ENCODE measurements around the gene SLAMF6.
"Not testable (repeated sequence)": the region's sequence is repeated elsewhere in the genome, so short reads cannot be mapped to it uniquely, and the experiment has no call there.

Gene SLAMF6

DNA sequence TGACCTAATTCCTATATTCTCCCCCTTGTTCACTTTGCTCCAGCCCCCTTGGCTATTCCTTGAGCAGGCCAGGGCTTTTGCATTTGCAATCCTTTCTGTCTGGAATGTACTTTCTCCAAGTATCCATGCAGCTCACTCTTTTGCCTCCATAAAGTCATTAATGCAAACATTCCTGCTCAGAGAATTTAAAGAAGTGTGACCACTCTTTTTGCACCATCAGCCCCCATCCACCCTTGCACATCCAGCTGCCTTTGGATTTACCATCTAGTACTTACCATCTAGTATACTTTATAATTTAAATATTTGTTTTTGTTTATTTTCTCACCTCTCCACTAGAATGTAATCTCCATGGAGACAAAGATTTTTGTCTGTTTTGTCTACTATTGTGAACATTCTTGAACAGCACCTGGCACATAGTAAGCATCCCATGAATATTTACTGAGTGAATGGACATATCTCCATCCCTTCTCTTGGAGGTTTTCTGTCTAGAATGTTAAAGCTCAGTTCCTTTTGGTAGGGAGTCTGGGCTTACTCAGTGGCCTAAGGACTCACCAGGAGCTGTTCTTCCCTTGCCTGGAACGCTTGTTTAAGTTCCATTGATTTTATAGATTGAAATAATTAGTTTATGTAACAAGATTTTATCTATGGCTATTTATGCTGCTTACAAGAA, 22.6 kb downstream of the SLAMF6 start:
- DNase-seq, result no peak

DNA sequence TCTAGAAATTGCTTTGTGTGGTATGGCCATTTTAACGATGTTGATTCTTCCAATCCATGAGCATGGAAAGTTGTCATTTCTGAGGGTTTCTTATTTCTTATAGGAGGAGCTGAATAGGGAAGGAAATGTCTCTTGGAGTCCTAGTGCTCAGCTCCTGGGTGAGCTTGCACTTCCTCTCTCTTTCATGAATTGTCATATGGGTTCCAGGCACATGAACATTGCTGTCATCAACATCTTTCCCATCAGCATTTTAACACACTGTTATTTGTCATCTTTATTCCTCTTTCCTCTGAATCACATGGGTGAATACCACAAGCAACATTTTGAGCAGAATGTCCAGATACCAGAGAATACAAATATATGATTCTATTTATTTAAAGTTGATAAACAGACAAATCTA, 23.4 kb downstream of the SLAMF6 start:
- DNase-seq, result no peak

DNA sequence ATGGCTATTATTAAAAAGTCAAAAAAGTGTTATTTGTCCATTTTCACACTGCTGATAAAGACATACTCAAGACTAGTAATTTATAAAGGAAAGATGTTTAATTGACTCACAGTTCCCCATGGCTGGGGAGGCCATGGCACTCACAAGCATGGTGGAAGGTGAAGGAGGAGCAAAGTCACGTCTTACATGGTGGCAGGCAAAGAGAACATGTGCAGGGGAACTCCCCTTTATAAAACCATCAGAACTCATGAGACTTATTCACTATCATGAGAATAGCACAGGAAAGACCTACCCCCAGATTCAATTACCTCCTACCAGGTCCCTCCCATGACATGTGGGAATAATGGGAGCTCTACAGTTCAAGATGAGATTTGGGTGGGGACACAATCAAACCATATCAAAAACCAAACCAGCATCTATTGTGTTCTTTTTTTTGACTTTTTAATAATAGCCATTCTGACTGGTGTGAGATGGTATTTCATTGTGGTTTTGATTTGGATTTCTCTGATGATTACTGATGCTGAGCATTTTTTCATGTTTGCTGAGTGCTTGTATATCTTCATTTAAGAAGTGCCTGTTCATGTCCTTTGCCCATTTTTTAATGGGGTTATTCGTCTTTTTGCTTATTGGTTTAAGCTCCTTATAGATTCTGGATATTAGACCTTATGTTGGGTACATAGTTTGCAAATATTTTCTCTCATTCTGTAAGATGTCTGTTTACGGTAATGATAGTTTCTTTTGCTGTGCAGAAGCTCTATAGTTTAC, 24.6 kb downstream of the SLAMF6 start:
- not testable (repeated sequence) for DNase-seq

DNA sequence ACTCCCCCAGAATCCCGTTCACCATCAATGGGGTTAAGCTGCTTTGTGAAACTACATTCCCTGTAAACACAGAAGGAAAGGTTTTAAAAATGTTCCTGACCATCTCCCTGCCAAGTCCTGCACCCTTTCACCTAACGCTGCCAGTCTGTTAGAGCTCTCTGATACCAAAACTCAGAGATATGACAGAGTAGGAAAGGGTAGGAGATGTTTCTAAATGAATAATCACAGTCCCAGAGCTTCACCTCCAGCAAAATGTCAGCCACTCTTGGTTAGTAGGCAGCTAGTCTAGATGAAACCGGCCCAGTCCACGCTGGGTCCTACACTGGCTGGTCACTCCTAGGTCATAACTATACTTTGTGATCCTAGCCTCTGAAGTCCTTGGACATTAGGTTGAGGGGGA, 26.7 kb downstream of the SLAMF6 start:
- DNase-seq, result no peak

DNA sequence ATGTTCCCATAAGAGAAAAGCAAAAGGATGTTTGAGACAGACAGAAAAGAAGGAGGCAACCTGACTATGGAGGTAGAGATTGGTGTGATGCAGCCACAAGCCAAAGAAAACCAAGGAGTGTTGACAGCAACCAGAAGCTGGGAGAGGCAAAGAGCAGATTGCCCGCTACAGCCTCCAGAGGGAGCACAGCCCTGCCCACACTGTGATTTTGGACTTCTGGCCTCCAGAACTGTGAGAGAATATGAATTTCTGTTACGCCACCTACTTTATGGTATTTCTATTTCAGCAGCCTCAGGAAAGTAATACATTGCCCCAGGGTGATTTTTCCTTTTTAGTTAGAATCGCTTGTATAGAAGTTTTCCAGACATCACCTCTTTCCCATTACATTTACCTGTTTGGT, 28.4 kb downstream of the SLAMF6 start:
- DNase-seq, result no peak

DNA sequence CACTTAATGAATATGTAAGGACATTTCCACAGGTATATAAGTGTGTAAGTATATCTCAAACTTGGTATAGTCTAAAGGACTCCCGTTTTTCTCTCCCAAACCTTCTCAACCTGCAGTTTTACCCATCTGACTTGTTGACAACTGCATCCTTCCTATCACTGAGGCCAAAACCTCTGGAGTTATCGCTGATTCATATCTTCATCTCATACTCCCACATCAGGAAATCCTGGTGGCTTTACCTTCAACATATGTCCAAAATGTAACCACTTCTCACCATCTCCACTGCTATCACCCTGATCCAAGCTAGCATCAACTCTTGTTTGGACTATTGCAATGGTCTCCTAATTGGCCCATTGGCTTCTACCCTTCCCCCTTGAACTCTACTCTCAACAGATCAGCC, 30.4 kb downstream of the SLAMF6 start:
- no peak for DNase-seq

DNA sequence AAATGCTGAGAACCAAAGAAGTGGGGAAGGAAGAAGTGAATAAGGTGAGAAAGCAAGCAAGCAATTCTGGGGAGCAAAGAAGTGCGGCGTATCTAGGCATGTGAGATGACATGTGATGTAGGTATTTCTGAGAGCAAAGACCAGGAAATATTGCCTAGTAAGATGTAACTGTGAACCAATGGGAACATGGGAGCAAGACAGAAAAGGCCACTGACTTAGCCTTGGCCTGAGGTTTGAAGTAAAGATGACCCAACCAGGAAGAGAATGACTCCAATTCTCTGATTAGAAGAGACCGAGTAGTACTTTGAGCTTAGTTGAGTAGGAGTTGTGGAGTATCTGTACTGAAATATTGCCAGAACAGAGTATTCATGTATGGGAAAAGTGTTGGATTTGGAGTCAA, 31.1 kb downstream of the SLAMF6 start:
- no peak for DNase-seq

DNA sequence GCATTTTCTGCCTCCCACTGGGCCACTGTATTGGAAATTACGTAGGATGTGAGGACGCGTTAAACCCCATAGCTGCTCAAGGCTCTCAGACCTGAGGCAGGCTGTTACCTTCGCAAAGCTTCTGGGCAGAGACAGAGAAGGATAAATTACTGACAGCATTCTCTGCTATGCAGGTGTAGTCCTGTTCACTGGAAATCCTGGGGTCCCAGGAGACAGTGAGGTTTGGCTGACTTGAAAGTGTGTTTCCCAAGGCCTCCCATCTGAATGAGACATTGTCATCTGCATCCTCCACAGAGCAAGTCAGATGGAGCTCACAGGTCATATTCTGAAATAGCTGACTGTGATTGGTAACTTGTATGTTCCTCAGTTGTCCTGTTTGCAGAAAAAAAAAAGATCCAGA, 32.0 kb downstream of the SLAMF6 start:
- DNase-seq, result no peak

DNA sequence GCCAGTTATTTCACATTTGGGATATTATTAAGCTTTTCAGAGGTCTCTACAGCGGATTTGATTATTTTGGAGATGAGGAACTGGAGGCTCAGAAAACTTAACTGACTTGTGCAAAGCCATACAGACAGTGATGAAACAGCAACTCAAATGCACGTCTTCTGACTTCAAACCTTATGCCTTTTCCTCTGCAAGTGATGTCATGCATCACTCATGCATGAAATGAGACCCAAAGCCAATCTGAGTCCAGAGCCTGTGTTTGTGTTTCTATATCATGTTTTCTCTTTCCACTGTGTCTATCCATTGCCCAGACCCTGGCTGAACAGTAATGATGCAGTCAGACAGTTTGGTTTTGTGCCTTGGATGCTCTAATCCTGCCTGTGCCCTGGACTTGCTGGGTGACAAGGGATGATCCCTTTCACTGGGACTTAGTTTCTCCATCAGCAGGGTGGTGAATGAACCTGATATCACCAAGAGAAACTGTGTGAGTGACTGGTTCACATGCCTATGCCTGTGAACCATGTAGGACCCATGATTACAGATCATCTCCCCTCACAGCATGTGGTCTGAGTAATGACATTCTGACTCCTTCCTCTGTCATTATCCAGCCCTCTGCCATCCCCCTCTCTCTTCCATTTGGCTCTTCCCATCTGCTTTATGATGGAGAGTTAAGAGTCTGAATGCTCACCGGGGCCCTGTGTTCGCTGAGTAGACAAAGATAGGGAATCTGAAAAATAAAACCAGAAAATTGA, 33.4 kb downstream of the SLAMF6 start:
- peak; percentile 22 for DNase-seq

DNA sequence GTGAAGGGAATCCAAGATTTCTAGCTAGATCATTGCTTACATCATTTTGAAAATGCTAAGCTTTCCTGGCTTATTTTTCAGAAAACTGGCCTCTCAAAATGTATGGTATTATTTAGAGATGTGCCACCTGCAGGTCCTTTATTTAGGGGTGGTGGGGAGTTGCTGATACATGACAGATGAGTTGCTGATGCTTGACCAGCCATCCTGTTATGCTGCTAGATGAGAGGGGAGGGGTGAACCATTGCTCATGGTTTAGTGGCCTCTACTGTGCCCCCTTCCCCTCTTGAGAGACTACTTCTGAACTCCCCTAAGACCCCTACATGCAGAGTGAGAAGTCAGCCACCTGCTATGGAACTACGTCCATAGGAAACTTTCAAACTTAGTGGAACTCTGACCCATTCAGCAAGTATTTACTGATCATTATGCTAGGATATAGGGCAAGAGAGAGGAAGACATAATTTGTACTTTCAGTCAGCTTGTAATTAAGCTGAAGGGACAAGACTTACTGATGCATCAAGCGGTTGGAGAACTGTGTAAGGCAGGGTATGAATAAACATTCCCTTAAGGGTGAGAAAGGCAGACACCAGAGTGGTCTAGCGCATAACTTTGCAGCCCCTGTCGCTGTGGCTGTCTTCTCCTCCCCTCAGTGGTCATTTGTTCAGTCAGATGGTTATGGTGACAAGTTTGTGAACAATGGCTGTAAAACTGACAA, 34.6 kb downstream of the SLAMF6 start:
- no peak for DNase-seq

DNA sequence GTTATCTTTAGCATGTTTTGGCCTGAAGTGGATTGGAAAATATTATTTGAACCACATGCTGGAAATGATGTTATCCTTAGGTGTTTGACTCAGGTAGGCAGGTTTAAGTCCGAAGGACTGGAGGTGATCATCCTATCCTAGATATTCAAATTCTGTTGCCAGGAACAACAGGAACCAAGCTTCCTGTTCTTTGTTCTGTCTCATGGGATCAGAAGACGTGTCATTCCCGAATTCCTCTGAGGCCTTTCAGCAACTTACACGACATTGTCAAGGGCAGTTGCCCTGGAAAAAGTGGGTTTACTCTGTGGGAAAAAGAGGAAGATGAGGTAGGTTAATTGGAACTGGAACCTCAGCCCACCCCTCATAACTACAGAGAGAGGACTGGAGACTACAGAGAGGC, 36.6 kb downstream of the SLAMF6 start:
- no peak for DNase-seq

DNA sequence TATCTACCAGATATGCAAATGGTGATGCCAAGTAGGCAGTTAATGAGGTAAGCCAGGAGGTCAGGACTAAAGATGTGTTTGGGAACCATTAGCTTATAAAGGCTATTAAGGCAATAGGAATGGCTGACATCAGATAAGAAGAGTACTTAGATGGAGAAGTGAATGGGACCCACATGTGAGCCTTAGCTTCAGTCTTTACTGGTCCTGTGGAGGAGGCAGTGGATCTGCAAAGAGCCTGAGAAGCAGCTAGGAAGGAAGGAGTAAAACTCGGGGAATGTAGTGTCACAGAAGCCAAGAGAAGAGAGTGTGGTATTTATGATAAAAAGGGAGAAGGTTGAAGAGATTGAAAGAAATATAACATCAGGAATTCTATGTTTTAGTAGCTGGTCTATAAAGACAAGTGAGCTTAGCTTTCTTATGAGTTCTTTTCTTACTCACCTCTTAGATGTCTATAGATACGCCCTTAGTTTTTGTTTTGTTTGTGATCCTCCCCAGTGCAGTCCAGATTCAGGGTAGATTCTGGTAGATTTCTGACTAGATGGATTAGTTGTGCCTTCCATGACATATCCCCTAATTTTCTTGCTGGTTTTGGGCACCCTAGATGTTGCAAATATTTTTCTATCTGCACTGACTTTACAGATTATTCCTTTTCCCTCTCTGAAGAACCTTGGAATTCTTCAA, 39.4 kb downstream of the SLAMF6 start:
- DNase-seq, result no peak

DNA sequence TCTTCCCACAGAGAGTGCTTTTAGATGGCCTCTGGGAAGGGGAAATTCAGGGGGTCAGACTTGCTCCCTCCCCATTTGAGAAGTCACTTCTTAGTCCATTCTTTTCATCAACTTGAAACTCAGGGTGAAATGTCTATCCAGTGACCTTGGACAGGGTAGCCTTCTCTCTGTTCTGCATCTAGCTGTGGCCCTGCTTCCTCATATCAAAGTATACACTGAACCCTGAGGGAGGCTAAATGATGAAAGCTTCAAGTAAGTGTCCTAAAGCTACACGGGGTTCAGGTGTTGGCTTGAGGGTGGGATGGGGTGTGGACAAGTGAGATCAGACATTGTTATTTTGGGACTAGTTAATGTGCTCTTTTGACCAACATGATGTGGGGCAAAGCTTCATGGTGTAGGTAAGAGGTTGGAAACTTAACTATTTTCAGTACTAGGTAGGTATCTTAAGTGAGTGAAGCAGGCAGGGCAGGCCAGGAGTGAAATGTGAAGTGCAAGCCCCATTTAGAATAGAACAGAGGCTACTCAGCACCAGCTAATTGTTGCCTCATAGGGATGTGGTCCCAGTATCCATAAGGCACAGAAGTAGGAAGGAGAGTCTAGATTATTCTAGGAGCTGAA, 41.0 kb downstream of the SLAMF6 start:
- DNase-seq, result no peak

DNA sequence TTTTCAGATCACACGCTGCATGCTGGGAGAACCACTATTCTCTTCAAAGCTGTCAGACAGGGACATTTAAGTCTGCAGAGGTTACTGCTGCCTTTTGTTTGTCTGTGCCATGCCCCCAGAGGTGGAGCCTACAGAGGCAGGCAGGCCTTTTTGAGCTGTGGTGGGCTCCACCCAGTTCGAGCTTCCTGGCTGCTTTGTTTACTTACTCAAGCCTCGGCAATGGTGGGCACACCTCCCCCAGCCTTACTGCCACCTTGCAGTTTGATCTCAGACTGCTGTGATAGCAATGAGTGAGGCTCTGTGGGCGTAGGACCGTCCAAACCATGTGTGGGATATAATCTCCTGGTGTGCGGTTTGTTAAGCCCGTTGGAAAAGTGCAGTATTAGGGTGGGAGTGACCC, 42.3 kb downstream of the SLAMF6 start:
- not testable (repeated sequence) for DNase-seq

DNA sequence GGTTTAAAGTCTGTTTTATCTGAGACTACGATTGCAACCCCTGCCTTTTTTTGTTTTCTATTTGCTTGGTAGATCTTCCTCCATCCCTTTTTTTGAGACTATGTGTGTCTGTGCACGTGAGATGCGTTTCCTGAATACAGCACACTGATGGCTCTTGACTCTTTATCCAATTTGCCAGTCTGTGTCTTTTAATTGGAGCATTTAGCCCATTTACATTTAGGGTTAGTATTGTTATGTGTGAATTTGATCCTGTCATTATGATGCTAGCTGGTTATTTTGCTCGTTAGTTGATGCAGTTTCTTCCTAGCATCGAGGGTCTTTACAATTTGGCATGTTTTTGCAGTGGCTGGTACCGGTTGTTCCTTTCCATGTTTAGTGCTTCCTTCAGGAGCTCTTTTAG, 44.0 kb downstream of the SLAMF6 start:
- DNase-seq, result not testable (repeated sequence)

DNA sequence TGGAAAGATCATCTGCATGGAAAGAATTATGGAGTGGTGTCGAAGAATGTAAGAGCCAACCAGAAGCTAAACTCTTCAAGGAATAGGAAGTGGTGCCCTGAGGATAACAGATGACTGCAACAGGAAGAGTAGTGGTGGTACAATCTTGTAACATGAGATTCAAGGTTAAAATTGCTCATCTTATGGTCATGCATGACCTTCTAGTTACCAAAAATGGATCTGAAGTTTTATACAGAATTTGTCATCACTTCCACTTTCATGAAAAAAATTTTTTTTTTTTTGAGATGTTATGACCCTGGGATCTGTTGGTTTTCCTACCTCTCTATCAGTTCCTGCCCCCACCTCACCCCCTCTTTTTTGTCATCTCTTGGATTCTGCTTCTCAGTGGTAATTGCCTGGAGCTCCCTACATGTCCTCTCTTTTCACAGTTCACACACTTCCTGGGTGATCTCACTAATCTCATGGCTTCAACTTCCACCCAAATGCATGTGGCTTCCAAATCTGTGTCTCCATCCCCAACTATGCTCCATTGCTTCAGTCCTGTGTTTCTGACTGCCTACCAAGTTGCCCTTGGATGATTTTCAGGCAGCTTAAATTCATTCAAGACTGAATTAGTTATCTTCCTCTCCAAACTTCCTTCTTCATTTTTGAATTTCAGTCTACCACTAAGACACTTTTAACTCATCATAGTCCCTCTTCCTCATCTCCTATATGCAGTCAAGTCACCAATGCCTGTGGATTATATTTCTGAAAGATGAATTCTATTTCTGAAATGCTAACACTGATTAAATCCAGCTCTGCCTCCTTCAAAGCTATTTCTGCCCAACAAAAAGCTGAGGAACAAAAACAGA, 48.4 kb downstream of the SLAMF6 start:
- no peak for DNase-seq

DNA sequence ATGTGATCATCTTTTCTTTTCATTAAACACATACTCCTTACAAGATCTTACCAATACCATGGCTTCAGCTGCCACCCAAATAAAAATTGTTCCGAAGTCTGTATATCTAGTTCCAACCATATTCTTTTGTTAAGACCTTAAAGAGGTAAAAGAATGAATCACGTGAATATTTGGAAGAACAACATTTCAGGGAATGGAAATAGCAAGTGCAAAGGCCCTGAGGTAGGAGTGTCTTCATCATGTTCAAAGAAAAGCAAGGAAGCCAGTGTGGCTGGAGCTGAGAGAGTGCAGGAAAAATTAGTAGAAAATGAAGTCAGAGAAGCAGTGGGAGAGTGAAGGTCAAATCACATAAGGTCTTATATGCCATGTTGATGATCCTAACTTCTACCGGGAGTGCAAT, 50.9 kb downstream of the SLAMF6 start:
- no peak for DNase-seq

DNA sequence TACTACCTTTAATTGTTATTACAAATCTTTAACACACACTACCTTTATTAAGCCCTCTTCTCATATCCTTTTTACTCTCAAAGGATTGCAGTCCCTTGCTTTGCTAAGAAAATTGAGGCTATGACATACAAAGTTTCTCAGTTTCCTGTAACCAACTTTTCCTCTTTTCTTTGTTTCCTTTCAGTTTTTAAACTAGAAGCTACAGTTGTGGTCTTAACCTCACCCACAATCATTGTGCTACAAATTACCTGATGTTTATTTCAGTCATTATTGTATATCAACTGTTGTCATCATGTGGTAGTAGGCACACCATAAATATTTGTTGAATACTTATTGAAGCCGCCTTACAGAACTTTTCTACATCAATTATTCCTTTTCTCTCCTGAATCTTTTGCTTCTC, 51.8 kb downstream of the SLAMF6 start:
- no peak for DNase-seq

DNA sequence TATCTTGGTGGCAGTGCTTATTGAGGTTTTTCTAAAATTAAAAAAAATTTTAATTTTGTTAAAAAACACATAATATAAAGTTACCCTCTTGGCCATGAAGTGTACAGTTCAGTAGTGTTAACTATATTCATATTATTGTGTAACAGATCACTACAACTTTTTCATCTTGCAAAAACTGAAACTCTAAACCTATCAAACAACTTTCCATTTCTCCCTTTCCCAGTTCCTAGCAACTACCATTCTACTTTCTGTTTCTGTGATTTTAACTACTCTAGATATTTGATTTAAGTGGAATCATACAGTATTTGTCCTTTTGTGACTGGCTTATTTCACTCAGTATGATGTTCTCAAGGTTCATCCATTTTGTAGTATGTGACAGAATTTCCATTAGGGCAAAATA, 55.5 kb downstream of the SLAMF6 start:
- DNase-seq, result no peak

DNA sequence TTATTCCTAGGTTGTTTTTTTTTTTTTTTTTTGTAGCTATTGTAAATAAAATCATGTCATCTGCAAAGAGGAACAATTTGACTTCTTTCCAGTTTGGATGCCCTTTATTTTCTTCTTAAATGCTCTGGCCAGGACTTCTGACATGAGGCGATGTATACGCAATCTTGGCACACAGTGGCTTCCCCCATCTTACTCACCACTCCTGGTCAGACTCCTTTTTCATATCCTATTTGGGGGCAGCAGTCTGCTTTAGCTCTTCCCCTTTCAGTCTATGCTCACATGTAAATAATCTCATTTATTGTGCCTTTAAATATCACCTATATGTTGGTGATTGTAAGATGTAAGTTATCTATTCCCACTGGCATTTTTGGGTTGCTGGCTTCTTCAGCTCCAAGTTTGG, 56.1 kb downstream of the SLAMF6 start:
- DNase-seq, result no peak

DNA sequence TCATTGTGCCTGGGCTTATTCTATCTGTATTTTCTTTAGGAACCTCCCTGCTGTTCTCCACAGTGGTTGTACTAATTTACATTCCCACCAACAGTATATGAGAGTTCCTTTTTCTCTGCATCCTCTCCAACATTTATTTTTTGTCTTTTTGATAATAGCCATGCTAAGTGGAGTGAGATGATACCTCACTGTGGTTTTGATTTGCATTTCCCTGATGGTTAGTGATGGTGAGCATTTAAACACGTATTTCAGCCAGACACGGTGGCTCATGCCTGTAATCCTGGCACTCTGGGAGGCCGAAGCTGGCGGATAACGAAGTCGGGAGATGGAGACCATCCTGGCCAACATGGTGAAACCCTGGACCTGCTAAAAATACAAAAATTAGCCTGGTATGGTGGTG, 57.9 kb downstream of the SLAMF6 start:
- DNase-seq, result no peak
